HEK293 (cell line): Measurements from ENCODE around the gene GLCCI1.

Source experiments
- CTCF ChIA-PET: fragments of 350-600 bp; formaldehyde crosslinking; extraction: SDS; loops from one replicate; lab custom pipeline; 2021; ENCODE audit warnings: antibody characterized with exemption; lab: Yijun Ruan, JAX
- POLR2A ChIA-PET: fragments of 300-600 bp; formaldehyde crosslinking; extraction: SDS; loops from one replicate; lab custom pipeline; 2020; ENCODE audit warnings: antibody characterized with exemption, inconsistent platforms; lab: Yijun Ruan, JAX
- H3K27ac ChIP-seq: fragments of 200-500 bp; sonication (Bioruptor generic); 2 replicates; pipeline ENCODE4 v1.5.1; 2014; ENCODE audit warnings: low read depth, low read length, control low read depth, inconsistent platforms; ENCODE audit errors: extremely low read depth
- H3K36me3 ChIP-seq, 2 experiments: fragments of 200-500 bp in 1 of 2; sonication (Bioruptor generic) in 1 of 2; 1 replicate in 1 of 2; 2 replicates in 1 of 2; pipeline ENCODE4 v1.5.1; 2014 to 2017; ENCODE audit warnings: inconsistent platforms in 2 of 2, low read length in 2 of 2; ENCODE audit not compliant: control insufficient read depth in 2 of 2, insufficient read depth in 1 of 2
- H3K4me1 ChIP-seq: fragments of 200-500 bp; sonication (Bioruptor generic); 2 replicates; pipeline ENCODE4 v1.5.1; 2014; ENCODE audit warnings: mild to moderate bottlenecking, low read length, inconsistent platforms; ENCODE audit not compliant: control insufficient read depth, insufficient read depth
- H3K4me3 ChIP-seq: 2 replicates; pipeline ENCODE4 v1.5.1; 2011; ENCODE audit warnings: low read depth, mild to moderate bottlenecking, control low read depth, low read length, moderate library complexity
- H3K9me3 ChIP-seq: fragments of 200-500 bp; sonication (Bioruptor generic); 2 replicates; pipeline ENCODE4 v1.5.1; 2014; ENCODE audit warnings: low read depth, low read length, inconsistent platforms; ENCODE audit not compliant: control insufficient read depth, insufficient read depth
- BCL11A ChIP-seq: fragments of 450-650 bp; formaldehyde crosslinking; IDR thresholded peaks from 2 replicates; pipeline ENCODE4 v1.5.1; 2016; ENCODE audit warnings: low read depth, missing biosample characterization, missing genetic modification characterization
- FEZF1 ChIP-seq: fragments of 450-650 bp; formaldehyde crosslinking; IDR thresholded peaks from 2 replicates; pipeline ENCODE4 v1.5.1; 2016; ENCODE audit warnings: missing biosample characterization, missing genetic modification characterization
- GFI1B ChIP-seq: fragments of 450-650 bp; formaldehyde crosslinking; IDR thresholded peaks from 2 replicates; pipeline ENCODE4 v1.5.1; 2016; ENCODE audit warnings: missing biosample characterization, missing genetic modification characterization
- SCRT1 ChIP-seq: fragments of 450-650 bp; formaldehyde crosslinking; IDR thresholded peaks from 2 replicates; pipeline ENCODE4 v1.5.1; 2016; ENCODE audit warnings: missing biosample characterization, missing genetic modification characterization, borderline replicate concordance
- TRIM28 ChIP-seq: IDR thresholded peaks from 2 replicates; pipeline ENCODE4 v1.6.1; 2011; ENCODE audit warnings: low read length, control low read depth, borderline replicate concordance
- WT1 ChIP-seq: fragments of 450-650 bp; formaldehyde crosslinking; IDR thresholded peaks from 2 replicates; pipeline ENCODE4 v1.5.1; 2016; ENCODE audit warnings: missing biosample characterization, missing genetic modification characterization
- ZFHX2 ChIP-seq: fragments of 450-650 bp; formaldehyde crosslinking; conservative IDR thresholded peaks from 2 replicates; pipeline ENCODE4 v1.5.1; 2016; ENCODE audit warnings: missing biosample characterization, missing genetic modification characterization
- ZFP37 ChIP-seq: fragments of 450-650 bp; formaldehyde crosslinking; IDR thresholded peaks from 2 replicates; pipeline ENCODE4 v1.5.1; 2016; ENCODE audit warnings: missing biosample characterization, missing genetic modification characterization
- ZNF202 ChIP-seq: fragments of 450-650 bp; formaldehyde crosslinking; IDR thresholded peaks from 2 replicates; pipeline ENCODE4 v1.5.1; 2016; ENCODE audit warnings: missing biosample characterization, missing genetic modification characterization, borderline replicate concordance
- ZNF501 ChIP-seq: fragments of 450-650 bp; formaldehyde crosslinking; IDR thresholded peaks from 2 replicates; pipeline ENCODE4 v1.5.1; 2016; ENCODE audit warnings: missing biosample characterization, missing genetic modification characterization
- ZNF560 ChIP-seq: fragments of 450-650 bp; formaldehyde crosslinking; IDR thresholded peaks from 2 replicates; pipeline ENCODE4 v1.5.1; 2017; ENCODE audit warnings: missing biosample characterization, missing genetic modification characterization, borderline replicate concordance
- ZNF776 ChIP-seq: fragments of 450-650 bp; formaldehyde crosslinking; IDR thresholded peaks from 2 replicates; pipeline ENCODE4 v1.5.0; 2017; ENCODE audit warnings: missing biosample characterization, missing genetic modification characterization, borderline replicate concordance
- TF ChIP-seq, protein P1 (sequence below): fragments of 450-650 bp; formaldehyde crosslinking; IDR thresholded peaks from 2 replicates; pipeline ENCODE4 v1.5.1; 2017; ENCODE audit warnings: missing biosample characterization, missing genetic modification characterization
- TF ChIP-seq, protein P2 (sequence below): fragments of 450-650 bp; formaldehyde crosslinking; IDR thresholded peaks from 2 replicates; pipeline ENCODE4 v1.5.1; 2016; ENCODE audit warnings: missing biosample characterization, missing genetic modification characterization
- TF ChIP-seq, protein P3 (sequence below): fragments of 450-650 bp; formaldehyde crosslinking; IDR thresholded peaks from 2 replicates; pipeline ENCODE4 v1.5.1; 2016; ENCODE audit warnings: missing biosample characterization, missing genetic modification characterization
- TF ChIP-seq, protein P4 (sequence below): fragments of 450-650 bp; IDR thresholded peaks from 2 replicates; pipeline ENCODE4 v1.5.1; 2018; ENCODE audit warnings: missing biosample characterization, missing genetic modification characterization
- TF ChIP-seq, protein P5 (sequence below): fragments of 450-650 bp; formaldehyde crosslinking; conservative IDR thresholded peaks from 2 replicates; pipeline ENCODE4 v1.5.1; 2016; ENCODE audit warnings: low read depth, missing biosample characterization, missing genetic modification characterization

GLCCI1 gene

DNA sequence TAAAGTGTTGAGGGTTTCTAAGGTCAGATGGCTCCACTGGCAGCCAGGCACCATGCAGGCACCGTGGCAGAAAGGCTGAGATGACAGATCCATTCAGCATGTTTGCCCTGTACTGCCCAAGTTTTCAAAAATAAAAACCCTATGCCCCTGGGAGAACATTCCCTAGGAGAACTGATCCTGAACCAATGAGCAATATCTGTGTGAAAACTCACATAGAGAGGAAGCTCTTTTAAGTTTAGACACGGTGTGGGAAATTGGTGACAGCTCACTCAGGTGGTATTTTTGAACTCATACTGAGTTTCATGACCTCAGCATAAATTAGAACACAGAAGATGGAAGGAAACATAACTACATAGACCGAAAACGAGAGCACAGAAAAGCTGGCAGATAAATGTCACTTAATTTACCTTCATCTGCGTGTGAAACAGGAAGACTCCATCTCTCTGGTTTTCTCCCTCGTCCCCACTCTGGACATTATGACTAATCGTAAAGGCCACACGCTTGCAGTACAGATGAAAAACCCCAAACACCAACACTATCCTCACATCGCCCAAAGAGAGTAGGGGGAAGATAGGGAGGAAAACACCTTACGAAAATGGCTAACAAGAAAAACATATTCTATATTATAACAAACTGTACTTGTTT, 165.6 kb downstream of the GLCCI1 start:
- Histone ChIP-seq H3K27ac (no peak overlapping the region), H3K4me1 (no peaks in the 10 kb centered on the region), H3K36me3 (no peaks in the 10 kb centered on the region), H3K4me3 (no peak overlapping the region), H3K9me3 (no peaks in the 10 kb centered on the region)
- ChIA-PET POLR2A (no interaction called here), CTCF (no interaction called here)
- TF ChIP-seq, protein P1, sequence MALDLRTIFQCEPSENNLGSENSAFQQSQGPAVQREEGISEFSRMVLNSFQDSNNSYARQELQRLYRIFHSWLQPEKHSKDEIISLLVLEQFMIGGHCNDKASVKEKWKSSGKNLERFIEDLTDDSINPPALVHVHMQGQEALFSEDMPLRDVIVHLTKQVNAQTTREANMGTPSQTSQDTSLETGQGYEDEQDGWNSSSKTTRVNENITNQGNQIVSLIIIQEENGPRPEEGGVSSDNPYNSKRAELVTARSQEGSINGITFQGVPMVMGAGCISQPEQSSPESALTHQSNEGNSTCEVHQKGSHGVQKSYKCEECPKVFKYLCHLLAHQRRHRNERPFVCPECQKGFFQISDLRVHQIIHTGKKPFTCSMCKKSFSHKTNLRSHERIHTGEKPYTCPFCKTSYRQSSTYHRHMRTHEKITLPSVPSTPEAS (tag by site-specific recombination): no peak
- TF ChIP-seq ZFHX2 (tag by site-specific recombination) (no peak), ZNF776 (tag by site-specific recombination) (no peak), BCL11A (no peak), TRIM28 (no peak), GFI1B (tag by site-specific recombination) (no peak), ZNF560 (tag by site-specific recombination) (no peak), SCRT1 (tag by site-specific recombination) (no peak), ZNF202 (tag by site-specific recombination) (no peak), ZNF501 (tag by site-specific recombination) (no peak), FEZF1 (no peak), ZFP37 (tag by site-specific recombination) (no peak), WT1 (no peak)
- TF ChIP-seq, protein P2, sequence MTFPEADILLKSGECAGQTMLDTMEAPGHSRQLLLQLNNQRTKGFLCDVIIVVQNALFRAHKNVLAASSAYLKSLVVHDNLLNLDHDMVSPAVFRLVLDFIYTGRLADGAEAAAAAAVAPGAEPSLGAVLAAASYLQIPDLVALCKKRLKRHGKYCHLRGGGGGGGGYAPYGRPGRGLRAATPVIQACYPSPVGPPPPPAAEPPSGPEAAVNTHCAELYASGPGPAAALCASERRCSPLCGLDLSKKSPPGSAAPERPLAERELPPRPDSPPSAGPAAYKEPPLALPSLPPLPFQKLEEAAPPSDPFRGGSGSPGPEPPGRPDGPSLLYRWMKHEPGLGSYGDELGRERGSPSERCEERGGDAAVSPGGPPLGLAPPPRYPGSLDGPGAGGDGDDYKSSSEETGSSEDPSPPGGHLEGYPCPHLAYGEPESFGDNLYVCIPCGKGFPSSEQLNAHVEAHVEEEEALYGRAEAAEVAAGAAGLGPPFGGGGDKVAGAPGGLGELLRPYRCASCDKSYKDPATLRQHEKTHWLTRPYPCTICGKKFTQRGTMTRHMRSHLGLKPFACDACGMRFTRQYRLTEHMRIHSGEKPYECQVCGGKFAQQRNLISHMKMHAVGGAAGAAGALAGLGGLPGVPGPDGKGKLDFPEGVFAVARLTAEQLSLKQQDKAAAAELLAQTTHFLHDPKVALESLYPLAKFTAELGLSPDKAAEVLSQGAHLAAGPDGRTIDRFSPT (tag by site-specific recombination): no peak
- TF ChIP-seq, protein P3, sequence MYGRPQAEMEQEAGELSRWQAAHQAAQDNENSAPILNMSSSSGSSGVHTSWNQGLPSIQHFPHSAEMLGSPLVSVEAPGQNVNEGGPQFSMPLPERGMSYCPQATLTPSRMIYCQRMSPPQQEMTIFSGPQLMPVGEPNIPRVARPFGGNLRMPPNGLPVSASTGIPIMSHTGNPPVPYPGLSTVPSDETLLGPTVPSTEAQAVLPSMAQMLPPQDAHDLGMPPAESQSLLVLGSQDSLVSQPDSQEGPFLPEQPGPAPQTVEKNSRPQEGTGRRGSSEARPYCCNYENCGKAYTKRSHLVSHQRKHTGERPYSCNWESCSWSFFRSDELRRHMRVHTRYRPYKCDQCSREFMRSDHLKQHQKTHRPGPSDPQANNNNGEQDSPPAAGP (tag by site-specific recombination): no peak
- TF ChIP-seq, protein P4, sequence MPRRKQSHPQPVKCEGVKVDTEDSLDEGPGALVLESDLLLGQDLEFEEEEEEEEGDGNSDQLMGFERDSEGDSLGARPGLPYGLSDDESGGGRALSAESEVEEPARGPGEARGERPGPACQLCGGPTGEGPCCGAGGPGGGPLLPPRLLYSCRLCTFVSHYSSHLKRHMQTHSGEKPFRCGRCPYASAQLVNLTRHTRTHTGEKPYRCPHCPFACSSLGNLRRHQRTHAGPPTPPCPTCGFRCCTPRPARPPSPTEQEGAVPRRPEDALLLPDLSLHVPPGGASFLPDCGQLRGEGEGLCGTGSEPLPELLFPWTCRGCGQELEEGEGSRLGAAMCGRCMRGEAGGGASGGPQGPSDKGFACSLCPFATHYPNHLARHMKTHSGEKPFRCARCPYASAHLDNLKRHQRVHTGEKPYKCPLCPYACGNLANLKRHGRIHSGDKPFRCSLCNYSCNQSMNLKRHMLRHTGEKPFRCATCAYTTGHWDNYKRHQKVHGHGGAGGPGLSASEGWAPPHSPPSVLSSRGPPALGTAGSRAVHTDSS (tag by site-specific recombination): no peak
- TF ChIP-seq, protein P5, sequence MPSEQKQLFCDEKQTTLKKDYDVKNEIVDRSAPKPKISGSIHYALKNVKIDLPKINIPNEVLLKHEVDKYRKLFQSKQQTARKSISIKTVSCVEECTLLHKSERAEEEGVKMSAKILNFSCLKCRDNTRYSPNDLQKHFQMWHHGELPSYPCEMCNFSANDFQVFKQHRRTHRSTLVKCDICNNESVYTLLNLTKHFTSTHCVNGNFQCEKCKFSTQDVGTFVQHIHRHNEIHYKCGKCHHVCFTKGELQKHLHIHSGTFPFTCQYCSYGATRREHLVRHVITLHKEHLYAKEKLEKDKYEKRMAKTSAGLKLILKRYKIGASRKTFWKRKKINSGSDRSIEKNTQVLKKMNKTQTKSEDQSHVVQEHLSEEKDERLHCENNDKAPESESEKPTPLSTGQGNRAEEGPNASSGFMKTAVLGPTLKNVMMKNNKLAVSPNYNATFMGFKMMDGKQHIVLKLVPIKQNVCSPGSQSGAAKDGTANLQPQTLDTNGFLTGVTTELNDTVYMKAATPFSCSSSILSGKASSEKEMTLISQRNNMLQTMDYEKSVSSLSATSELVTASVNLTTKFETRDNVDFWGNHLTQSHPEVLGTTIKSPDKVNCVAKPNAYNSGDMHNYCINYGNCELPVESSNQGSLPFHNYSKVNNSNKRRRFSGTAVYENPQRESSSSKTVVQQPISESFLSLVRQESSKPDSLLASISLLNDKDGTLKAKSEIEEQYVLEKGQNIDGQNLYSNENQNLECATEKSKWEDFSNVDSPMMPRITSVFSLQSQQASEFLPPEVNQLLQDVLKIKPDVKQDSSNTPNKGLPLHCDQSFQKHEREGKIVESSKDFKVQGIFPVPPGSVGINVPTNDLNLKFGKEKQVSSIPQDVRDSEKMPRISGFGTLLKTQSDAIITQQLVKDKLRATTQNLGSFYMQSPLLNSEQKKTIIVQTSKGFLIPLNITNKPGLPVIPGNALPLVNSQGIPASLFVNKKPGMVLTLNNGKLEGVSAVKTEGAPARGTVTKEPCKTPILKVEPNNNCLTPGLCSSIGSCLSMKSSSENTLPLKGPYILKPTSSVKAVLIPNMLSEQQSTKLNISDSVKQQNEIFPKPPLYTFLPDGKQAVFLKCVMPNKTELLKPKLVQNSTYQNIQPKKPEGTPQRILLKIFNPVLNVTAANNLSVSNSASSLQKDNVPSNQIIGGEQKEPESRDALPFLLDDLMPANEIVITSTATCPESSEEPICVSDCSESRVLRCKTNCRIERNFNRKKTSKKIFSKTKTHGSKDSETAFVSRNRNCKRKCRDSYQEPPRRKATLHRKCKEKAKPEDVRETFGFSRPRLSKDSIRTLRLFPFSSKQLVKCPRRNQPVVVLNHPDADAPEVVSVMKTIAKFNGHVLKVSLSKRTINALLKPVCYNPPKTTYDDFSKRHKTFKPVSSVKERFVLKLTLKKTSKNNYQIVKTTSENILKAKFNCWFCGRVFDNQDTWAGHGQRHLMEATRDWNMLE: no peak
